Tibial nerve (tissue), 4 donors: Measurements from ENCODE around the gene TRIM9. TPM values are rescaled to one million over a fixed set of nuclear protein-coding genes. Genes with fewer than 3 reads are reported as not detected.

Source experiments
- DNase-seq, 2 donors: peaks; one replicate each; pipeline ENCODE4 v3.0.0-alpha.2; 2019; ENCODE audit warnings: low spot score in 2 of 2
- H3K27ac ChIP-seq, 4 donors: fragments of 200-600 bp; sonication (generic) in 3 of 4; one replicate each; pipeline ENCODE4 v1.5.1; 2017 to 2019; ENCODE audit warnings: mild to moderate bottlenecking in 1 of 4
- H3K27me3 ChIP-seq, 2 donors: fragments of 200-600 bp; sonication (generic) in 1 of 2; one replicate each; pipeline versions ENCODE4 v1.5.1 to v1.6.0; 2017 to 2019
- H3K36me3 ChIP-seq, 3 donors: fragments of 200-600 bp; sonication (generic); one replicate each; pipeline ENCODE4 v1.5.1; 2018 to 2019
- H3K4me1 ChIP-seq, 4 donors: fragments of 200-600 bp; sonication (generic) in 3 of 4; one replicate each; pipeline ENCODE4 v1.5.1; 2017 to 2019
- H3K4me3 ChIP-seq, 4 donors: fragments of 200-600 bp; sonication (generic) in 3 of 4; one replicate each; pipeline ENCODE4 v1.5.1; 2017 to 2019; ENCODE audit warnings: mild to moderate bottlenecking in 1 of 4, moderate library complexity in 1 of 4
- H3K9me3 ChIP-seq, 4 donors: fragments of 200-600 bp; sonication (generic) in 3 of 4; one replicate each; pipeline ENCODE4 v1.5.1; 2017 to 2019
- EP300 ChIP-seq, 2 donors: sonication (generic); formaldehyde crosslinking; IDR thresholded peaks; one replicate each; pipeline ENCODE4 v1.6.1; 2017; ENCODE audit warnings: antibody characterized with exemption in 2 of 2, mild to moderate bottlenecking in 1 of 2
- POLR2A ChIP-seq, 2 donors: fragments of 450-650 bp; IDR thresholded peaks; one replicate each; pipeline ENCODE4 v1.6.1; 2017; ENCODE audit warnings: antibody characterized with exemption in 2 of 2, mild to moderate bottlenecking in 2 of 2, moderate library complexity in 2 of 2
- WGBS, 2 donors: methylation state at CpG; one replicate each; pipeline ENCODE4 v1.1.5; 2018; 5-methylcytosine and 5-hydroxymethylcytosine counted together
- total RNA-seq, 4 donors: library from RNA; depleted of rRNA; stranded (reverse); fragments of >200 nt; gene quantifications; one replicate each; pipeline ENCODE4 v1.1.0, GENCODE V29; 2016
- TF ChIP-seq, protein P1 (sequence below), 5 experiments: fragments of 200-600 bp in 3 of 5; fragments of 450-650 bp in 2 of 5; sonication (generic) in 3 of 5; IDR thresholded peaks; one replicate each; pipeline ENCODE4 v1.5.1; 2016 to 2019; ENCODE audit warnings: antibody characterized with exemption in 5 of 5, mild to moderate bottlenecking in 3 of 5, moderate library complexity in 2 of 5

Gene TRIM9
- total RNA-seq, 4 donors from 2014 or later = 0.87 to 5.9 (median 4.9) TPM

DNA sequence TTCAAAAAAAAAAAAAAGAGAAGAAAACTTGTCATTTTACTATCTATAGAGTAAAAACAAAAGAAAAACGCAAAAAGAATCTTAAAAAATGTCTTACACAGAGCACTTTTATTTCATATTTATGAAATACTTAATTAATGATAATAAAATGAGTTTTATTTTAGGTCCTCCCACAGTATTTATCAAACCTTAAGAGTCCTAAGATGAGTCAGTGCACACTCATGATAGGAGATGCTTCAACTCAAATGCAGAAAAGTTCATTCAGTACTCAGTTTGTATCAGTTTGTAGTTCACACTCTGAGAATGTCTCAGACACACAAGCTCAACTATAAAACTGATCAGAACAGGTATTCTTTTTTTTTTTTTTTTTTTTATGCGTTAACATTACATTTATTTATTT, 41.7 kb downstream of the TRIM9 start:
- no peak for DNase-seq
- Histone ChIP-seq H3K4me3 (no peak overlapping the region), H3K4me1 (no peaks in the 10 kb centered on the region), H3K27me3 (no peaks in the 10 kb centered on the region), H3K9me3 (no peaks in the 10 kb centered on the region), H3K36me3 (no peaks in the 10 kb centered on the region), H3K27ac (no peak overlapping the region)
- 91 to 96% methylated on average over 2 of the region's 2 CpGs for WGBS, 2 donors
- no peak for TF ChIP-seq POLR2A (IDR thresholded peaks at IDR 0.05)
- no peak for TF ChIP-seq EP300 (IDR thresholded peaks at IDR 0.05)
- TF ChIP-seq, protein P1, sequence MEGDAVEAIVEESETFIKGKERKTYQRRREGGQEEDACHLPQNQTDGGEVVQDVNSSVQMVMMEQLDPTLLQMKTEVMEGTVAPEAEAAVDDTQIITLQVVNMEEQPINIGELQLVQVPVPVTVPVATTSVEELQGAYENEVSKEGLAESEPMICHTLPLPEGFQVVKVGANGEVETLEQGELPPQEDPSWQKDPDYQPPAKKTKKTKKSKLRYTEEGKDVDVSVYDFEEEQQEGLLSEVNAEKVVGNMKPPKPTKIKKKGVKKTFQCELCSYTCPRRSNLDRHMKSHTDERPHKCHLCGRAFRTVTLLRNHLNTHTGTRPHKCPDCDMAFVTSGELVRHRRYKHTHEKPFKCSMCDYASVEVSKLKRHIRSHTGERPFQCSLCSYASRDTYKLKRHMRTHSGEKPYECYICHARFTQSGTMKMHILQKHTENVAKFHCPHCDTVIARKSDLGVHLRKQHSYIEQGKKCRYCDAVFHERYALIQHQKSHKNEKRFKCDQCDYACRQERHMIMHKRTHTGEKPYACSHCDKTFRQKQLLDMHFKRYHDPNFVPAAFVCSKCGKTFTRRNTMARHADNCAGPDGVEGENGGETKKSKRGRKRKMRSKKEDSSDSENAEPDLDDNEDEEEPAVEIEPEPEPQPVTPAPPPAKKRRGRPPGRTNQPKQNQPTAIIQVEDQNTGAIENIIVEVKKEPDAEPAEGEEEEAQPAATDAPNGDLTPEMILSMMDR (IDR thresholded peaks at IDR 0.05) = no peak

DNA sequence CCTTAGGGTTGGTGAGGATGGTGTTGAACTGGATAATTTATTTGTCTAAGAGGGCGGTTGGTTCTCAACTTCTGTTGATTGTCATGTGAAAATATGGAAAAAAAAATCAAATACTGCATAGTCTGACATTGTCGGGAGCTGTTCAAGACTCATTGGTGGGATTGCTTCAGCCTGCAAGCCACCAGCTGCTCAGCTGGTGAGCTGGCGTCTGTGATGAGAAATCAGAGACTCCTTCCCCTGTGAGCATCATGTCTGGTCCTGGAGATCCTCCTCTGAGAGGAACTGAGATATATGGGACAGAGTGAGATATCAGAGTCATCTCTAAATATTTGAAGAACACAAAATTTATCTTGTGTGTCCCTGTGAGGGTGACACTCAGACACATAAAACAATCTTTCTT, 49.9 kb downstream of the TRIM9 start:
- Histone ChIP-seq H3K4me1 (no peaks in the 10 kb centered on the region), H3K36me3 (no peaks in the 10 kb centered on the region), H3K4me3 (no peak overlapping the region), H3K9me3 (no peaks in the 10 kb centered on the region), H3K27me3 (no peaks in the 10 kb centered on the region), H3K27ac (no peak overlapping the region)
- WGBS, 2 donors = 85 to 86% methylated on average over 3 of the region's 3 CpGs
- TF ChIP-seq, protein P1 (IDR thresholded peaks at IDR 0.05) = no peak
- TF ChIP-seq POLR2A (IDR thresholded peaks at IDR 0.05) (no peak), EP300 (IDR thresholded peaks at IDR 0.05) (no peak)
- DNase-seq = no peak

DNA sequence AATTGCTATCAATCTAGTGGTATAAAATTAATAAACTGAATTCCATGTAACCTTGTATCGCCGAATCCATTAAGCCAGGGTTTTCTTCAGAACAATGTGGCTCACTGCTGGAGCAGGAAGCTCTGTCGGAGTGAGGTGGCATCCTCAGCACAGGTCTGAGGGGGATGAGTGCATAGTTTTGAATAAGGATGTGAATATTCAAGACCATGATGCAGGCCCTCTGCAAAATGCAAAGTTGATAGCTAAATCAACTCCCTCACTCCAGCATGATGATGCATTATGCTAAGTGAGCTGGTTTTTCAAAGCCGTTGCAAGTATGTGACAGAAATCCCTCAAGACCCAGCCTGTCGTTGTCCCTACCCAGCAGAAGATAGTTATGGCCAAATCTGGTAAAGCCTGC, 53.0 kb downstream of the TRIM9 start:
- DNase-seq = no peak
- Histone ChIP-seq H3K4me1 (no peaks in the 10 kb centered on the region), H3K27ac (no peak overlapping the region), H3K36me3 (no peaks in the 10 kb centered on the region), H3K27me3 (no peaks in the 10 kb centered on the region), H3K4me3 (no peak overlapping the region), H3K9me3 (no peaks in the 10 kb centered on the region)
- TF ChIP-seq POLR2A (IDR thresholded peaks at IDR 0.05) = no peak
- no peak for TF ChIP-seq EP300 (IDR thresholded peaks at IDR 0.05)
- TF ChIP-seq, protein P1 (IDR thresholded peaks at IDR 0.05) = no peak
- WGBS, 2 donors = 69 to 78% methylated on average over 5 of the region's 5 CpGs

DNA sequence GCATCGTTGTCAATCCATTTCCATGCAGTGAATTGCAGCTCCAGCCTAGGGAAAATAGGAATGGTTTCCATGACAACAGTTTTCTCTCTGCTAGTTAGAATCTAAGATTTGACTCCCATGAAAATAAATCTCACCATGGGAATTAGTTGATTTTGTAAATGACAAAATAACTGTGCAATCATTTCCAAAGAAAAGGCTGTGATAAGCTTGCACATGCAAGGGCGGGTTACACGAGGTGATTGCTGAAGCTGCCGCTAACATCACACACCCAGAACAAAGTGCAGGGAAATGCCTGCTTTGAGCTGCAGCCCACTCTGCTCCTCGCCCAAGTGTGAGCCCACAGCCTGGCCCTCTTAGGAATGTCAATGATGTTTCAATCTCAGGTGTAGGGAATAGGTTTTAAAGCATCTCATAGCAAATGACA, 53.8 kb downstream of the TRIM9 start:
- WGBS, 2 donors = 65 to 69% methylated on average over 5 of the region's 5 CpGs
- Histone ChIP-seq H3K27me3 (no peaks in the 10 kb centered on the region), H3K9me3 (no peaks in the 10 kb centered on the region), H3K36me3 (no peaks in the 10 kb centered on the region), H3K4me1 (no peaks in the 10 kb centered on the region), H3K4me3 (no peak overlapping the region), H3K27ac (no peak overlapping the region)
- TF ChIP-seq EP300 (IDR thresholded peaks at IDR 0.05) (no peak), POLR2A (IDR thresholded peaks at IDR 0.05) (no peak)
- TF ChIP-seq, protein P1 (IDR thresholded peaks at IDR 0.05) = no peak
- DNase-seq = no peak

DNA sequence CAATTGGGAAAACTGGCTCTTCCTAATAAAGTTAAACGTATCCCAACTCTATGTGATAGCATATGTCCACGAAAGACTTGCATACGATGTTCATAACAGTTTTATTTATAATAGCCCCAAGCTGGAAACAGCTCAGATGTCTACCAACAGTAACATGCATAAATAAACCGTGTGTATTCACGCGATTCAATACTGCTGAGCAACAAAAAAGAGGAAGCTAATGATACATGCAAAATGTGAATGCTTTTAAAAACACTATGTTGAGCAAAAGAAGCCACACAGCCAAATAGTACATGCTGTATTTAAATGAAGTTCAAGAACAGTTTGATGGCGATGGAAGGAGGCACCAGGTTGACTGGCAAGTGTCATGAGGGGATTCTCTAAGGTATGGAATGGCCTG, 55.7 kb downstream of the TRIM9 start:
- Histone ChIP-seq H3K4me1 (no peaks in the 10 kb centered on the region), H3K36me3 (no peaks in the 10 kb centered on the region), H3K27me3 (no peaks in the 10 kb centered on the region), H3K4me3 (no peak overlapping the region), H3K9me3 (no peaks in the 10 kb centered on the region), H3K27ac (no peak overlapping the region)
- TF ChIP-seq EP300 (IDR thresholded peaks at IDR 0.05) = no peak
- TF ChIP-seq, protein P1 (IDR thresholded peaks at IDR 0.05) = no peak
- no peak for DNase-seq
- 88 to 91% methylated on average over 7 of the region's 7 CpGs for WGBS, 2 donors
